ENCODE measurements around the gene CEP85.
A peak's percentile ranks its signal among the peaks of the same experiment; 100 is the strongest.

CEP85 gene

GRCh38 chr1:26317146-26317545 is 83.1 kb downstream of the CEP85 start:
- DNase-seq (ENCODE audit: low read depth) = no peak

GRCh38 chr1:26317612-26318337 is 83.8 kb downstream of the CEP85 start, which contains the start of gene CD52:
CD52 (plus strand) TSS chr1:26317958; CDS start chr1:26318018, 60 bp downstream.
- DNase-seq (ENCODE audit: low read depth) = peak; percentile 53

- no peak for DNase-seq (ENCODE audit: low read depth)
These were observed 84.5 kb downstream of the CEP85 start for GRCh38 chr1:26318338-26319064.

- no peak for DNase-seq (ENCODE audit: low read depth)
These were observed 86.9 kb downstream of the CEP85 start for GRCh38 chr1:26320896-26321295.

- DNase-seq (ENCODE audit: low read depth) = peak; percentile 96
These were observed 87.5 kb downstream of the CEP85 start for GRCh38 chr1:26321315-26322041.

GRCh38 chr1:26322042-26322331 is 88.0 kb downstream of the CEP85 start:
- DNase-seq (ENCODE audit: low read depth) = no peak

GRCh38 chr1:26323382-26323781 is 89.4 kb downstream of the CEP85 start:
- no peak for DNase-seq (ENCODE audit: low read depth)

GRCh38 chr1:26324550-26324949 is 90.5 kb downstream of the CEP85 start:
- no peak for DNase-seq (ENCODE audit: low read depth)

- no peak for DNase-seq (ENCODE audit: low read depth)
These were observed 94.0 kb downstream of the CEP85 start for GRCh38 chr1:26327956-26328362.
